Esophagus (tissue), 2 donors: ENCODE data around the gene CDC20. TPM values are rescaled to one million over a fixed set of nuclear protein-coding genes. Genes with fewer than 3 reads are reported as not detected.

Experiments
- H3K27ac ChIP-seq, 2 donors: one replicate each; pipeline ENCODE4 v1.5.1; 2013; ENCODE audit warnings: low read depth in 2 of 2, mild to moderate bottlenecking in 2 of 2, inconsistent platforms in 1 of 2, low read length in 1 of 2, moderate library complexity in 1 of 2
- H3K27me3 ChIP-seq, 2 donors: one replicate each; pipeline ENCODE4 v1.6.1; 2013; ENCODE audit warnings: low read length in 2 of 2, control low read depth in 1 of 2, mild to moderate bottlenecking in 1 of 2; ENCODE audit not compliant: insufficient read depth in 2 of 2, control insufficient read depth in 1 of 2
- H3K36me3 ChIP-seq, 2 donors: one replicate each; pipeline ENCODE4 v1.6.1; 2013; ENCODE audit warnings: low read length in 1 of 2; ENCODE audit not compliant: control insufficient read depth in 2 of 2, insufficient read depth in 2 of 2
- H3K4me1 ChIP-seq, 2 donors: one replicate each; pipeline ENCODE4 v1.6.1; 2013; ENCODE audit warnings: low read length in 1 of 2; ENCODE audit not compliant: control insufficient read depth in 2 of 2, insufficient read depth in 2 of 2
- H3K4me3 ChIP-seq, 2 donors: one replicate each; pipeline ENCODE4 v1.5.1; 2013; ENCODE audit warnings: low read length in 2 of 2, mild to moderate bottlenecking in 2 of 2, low read depth in 1 of 2, moderate library complexity in 1 of 2
- H3K9me3 ChIP-seq, 2 donors: one replicate each; pipeline ENCODE4 v1.6.1; 2013; ENCODE audit warnings: mild to moderate bottlenecking in 2 of 2, low read depth in 1 of 2, low read length in 1 of 2, moderate library complexity in 1 of 2; ENCODE audit not compliant: control insufficient read depth in 2 of 2, insufficient read depth in 1 of 2
- WGBS, 2 donors: extraction: QIAGEN DNeasy Blood & Tissue Kit; methylation state at CpG; one replicate each; pipeline ENCODE4 v1.1.7; 2013; 5-methylcytosine and 5-hydroxymethylcytosine counted together
- polyA plus RNA-seq, 2 donors: library from polyadenylated mRNA; stranded (reverse); fragments of 200-250 nt; gene quantifications; one replicate each; pipeline ENCODE4 v1.2.3, GENCODE V29; 2013
- donor health status: healthy with polysubstance abuse.
- donor health status: Bipolar disorder and iron deficiency.

Gene CDC20
- polyA plus RNA-seq, 2 donors: 33.1 to 42.8 TPM

DNA sequence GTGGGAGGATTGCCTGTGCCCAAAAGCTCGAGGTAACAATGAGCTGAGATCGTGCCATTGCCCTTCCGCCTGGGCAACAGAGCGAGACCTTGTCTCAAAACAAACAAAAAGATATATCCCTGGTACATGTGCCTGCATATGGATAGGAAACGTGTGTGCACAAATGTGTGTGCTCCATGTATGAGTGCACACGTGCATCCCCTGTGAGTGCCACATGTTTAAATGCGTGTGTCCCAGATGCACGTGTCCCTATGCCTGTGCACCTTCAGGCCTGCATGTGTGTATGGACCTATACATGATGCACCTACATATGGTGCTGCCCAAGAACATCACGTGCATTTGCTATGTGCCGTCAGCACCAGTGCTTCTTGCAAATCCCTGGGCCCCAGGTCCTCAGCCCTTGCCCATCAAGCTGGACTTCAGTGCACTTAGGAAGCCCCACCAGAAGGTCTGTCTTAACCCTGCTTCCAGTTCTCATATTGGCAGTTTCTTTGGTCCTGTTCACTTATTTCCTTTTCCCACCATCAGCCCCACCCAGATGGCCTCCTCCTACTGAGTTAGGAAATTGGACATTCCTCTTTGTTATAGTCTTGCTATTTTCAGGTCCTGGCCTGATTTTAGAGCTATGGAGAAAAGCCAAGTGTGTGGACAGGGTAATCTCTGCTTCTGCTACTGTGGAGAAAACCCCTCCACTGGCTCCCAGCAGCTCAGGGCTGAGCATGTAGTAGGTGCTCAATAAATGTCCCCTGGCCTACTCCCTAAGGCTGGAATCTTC, 42.6 kb upstream of the CDC20 start:
- WGBS, 2 donors: 87 to 92% methylated on average over 10 of the region's 10 CpGs

DNA sequence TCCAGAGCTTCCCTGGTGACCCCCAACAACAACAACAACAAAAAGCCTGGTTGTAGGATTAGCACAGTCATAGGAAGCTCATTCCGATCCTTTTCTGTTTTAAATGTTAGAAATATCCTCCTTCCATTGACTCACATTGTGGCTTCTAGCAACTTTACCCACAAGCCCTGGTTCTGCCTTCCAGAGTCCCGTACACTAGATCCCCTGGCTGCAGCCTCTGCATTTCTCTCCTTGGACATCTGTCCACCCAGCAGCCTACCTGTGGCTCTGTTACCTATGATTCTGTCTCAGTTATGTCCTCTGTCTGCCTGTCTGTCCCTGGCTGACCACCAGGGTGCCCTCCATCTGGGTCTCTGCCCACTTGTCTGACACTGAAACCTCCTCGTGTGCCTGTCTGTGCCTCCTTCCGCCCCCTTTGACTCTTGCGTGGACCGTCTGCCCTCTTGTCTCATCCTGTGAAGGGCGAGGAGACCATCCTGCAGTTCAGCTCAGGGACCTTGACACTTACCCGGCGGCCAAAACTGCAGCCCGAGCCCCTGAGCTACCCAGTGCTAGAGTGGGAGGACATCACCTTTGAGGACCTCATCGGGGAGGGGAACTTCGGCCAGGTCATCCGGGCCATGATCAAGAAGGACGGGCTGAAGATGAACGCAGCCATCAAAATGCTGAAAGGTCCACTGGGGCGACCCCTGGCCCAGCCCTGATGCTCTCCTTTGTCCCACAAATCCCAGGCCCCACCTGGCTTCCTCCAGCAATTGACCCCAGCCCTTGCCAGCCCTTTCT, 41.9 kb upstream of the CDC20 start:
- H3K36me3 ChIP-seq: no peaks in the 10 kb centered on the region

More for the DNA sequence above, 42.6 kb upstream of the CDC20 start:
- Histone ChIP-seq H3K9me3 (peaks cover 0 to 3% of the 10 kb centered on the region in 2 donors), H3K27me3 (no peaks in the 10 kb centered on the region), H3K4me3 (no peak overlapping the region), H3K4me1 (no peaks in the 10 kb centered on the region), H3K27ac (no peak overlapping the region), H3K36me3 (no peaks in the 10 kb centered on the region)

DNA sequence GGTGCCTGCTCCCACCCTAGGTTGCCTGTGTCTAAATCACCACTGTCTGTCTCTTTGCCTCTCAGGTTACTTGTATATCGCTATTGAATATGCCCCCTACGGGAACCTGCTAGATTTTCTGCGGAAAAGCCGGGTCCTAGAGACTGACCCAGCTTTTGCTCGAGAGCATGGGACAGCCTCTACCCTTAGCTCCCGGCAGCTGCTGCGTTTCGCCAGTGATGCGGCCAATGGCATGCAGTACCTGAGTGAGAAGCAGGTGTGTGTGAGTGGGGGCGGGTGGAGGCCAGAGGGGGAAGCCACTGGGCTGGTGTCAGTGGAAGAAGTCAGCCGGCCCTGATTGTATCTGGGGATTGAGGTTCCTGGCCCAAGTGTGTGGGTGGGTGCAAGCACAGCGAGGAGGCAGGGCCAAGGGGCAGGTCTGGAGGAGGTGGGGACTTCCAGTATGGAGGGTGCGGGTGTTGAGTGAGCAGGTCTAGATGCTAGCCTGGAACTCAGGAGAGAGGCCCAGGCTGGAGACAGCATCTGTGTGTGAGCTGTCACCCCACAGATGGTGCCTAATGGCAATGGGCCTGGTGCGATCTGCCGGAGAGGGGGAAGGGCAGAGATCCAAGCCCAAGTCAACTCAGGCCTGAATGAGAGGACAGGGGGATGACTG, 40.8 kb upstream of the CDC20 start:
- H3K4me3 ChIP-seq: no peak overlapping the region
- H3K4me1 ChIP-seq: no peaks in the 10 kb centered on the region
- H3K36me3 ChIP-seq: no peaks in the 10 kb centered on the region
- no peak overlapping the region for H3K27ac ChIP-seq
- no peaks in the 10 kb centered on the region for H3K9me3 ChIP-seq
- H3K27me3 ChIP-seq: no peaks in the 10 kb centered on the region
- WGBS, 2 donors: 82 to 84% methylated on average over 15 of the region's 15 CpGs

More for the DNA sequence above, 41.9 kb upstream of the CDC20 start:
- WGBS, 2 donors: 88% methylated on average over 16 of the region's 16 CpGs
- Histone ChIP-seq H3K9me3 (peaks cover 0 to 3% of the 10 kb centered on the region in 2 donors), H3K4me1 (no peaks in the 10 kb centered on the region), H3K27ac (no peak overlapping the region), H3K27me3 (no peaks in the 10 kb centered on the region), H3K4me3 (no peak overlapping the region)

DNA sequence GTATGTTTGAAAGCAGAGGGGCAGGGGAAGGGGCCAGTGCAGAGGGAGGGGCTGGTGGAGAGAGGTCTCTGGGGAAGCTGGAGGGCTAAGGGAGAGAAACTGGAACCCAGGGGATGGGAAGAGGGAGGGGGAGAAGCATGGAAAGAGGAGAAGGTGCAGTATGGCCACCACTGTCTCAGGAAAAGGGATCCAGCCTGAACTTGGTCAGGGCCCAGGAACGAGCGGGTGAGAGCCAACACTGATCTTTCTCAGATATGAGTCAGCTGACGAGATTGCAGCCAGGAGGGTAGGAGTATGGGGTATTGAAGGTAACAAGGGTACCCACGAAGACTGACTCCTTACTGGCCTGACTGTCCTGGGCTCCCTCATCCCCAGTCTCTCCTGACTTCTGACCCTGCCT, 40.0 kb upstream of the CDC20 start:
- 65 to 67% methylated on average over 4 of the region's 4 CpGs for WGBS, 2 donors
- Histone ChIP-seq H3K27ac (no peak overlapping the region), H3K9me3 (no peaks in the 10 kb centered on the region), H3K4me3 (no peak overlapping the region), H3K27me3 (no peaks in the 10 kb centered on the region), H3K4me1 (no peaks in the 10 kb centered on the region), H3K36me3 (no peaks in the 10 kb centered on the region)

DNA sequence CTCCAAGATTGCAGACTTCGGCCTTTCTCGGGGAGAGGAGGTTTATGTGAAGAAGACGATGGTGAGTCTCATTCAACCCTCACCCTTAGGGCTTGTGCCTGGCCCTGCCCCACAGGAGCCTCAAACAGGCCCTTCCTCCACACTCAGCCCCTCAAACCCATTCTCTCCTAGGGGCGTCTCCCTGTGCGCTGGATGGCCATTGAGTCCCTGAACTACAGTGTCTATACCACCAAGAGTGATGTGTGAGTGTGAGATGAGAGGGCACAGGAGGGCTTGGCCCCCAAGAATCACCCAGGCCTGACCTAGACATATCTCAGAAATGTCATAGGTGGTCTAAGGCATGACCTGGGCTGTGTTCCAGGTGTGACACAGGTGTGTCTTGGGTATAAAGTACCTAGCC, 39.5 kb upstream of the CDC20 start:
- H3K4me1 ChIP-seq: no peaks in the 10 kb centered on the region
- no peak overlapping the region for H3K4me3 ChIP-seq
- H3K9me3 ChIP-seq: no peaks in the 10 kb centered on the region
- no peaks in the 10 kb centered on the region for H3K27me3 ChIP-seq
- WGBS, 2 donors: 92 to 94% methylated on average over 5 of the region's 5 CpGs
- no peak overlapping the region for H3K27ac ChIP-seq
- no peaks in the 10 kb centered on the region for H3K36me3 ChIP-seq

DNA sequence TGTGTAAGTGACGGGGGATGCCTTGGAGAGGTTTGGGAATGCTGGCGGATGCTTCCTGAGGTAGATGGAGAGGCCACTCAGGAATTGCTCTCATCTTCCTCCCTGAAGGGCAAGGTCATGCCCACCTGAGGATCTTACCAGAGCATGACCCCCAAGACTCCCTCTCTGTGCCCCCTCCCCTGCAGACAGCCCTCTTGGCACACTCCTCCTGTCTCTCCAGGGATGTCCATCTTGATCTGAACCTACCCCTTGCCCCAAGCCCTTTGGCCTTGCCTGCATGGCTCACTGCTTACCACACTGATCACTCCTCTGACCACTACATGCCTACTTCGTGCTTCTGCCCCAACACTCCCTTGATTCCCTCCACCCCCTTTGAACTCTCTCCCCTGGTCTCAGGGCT, 39.0 kb upstream of the CDC20 start:
- Histone ChIP-seq H3K4me3 (no peak overlapping the region), H3K27ac (no peak overlapping the region), H3K9me3 (no peaks in the 10 kb centered on the region), H3K36me3 (no peaks in the 10 kb centered on the region), H3K4me1 (no peaks in the 10 kb centered on the region), H3K27me3 (no peaks in the 10 kb centered on the region)
- WGBS, 2 donors: 67 to 76% methylated on average over 3 of the region's 3 CpGs

DNA sequence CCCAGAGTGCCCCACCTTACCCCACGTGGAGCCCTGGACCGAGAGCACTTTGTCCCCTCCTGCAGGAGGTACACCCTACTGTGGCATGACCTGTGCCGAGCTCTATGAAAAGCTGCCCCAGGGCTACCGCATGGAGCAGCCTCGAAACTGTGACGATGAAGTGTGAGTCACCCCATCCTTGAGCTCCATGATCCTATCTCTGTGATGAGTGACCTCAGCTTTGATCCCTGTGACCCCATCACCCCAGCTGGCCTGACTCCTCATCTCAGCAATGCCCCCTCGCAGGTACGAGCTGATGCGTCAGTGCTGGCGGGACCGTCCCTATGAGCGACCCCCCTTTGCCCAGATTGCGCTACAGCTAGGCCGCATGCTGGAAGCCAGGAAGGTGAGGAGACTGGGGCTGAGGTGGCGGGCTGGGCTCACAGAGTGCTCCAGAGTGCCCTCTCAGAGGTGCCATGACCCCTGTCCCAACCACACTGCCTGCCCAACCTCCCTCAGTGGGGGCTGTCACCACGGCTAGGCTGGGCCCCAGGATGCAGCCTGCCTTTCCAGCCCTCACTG, 37.4 kb upstream of the CDC20 start:
- Histone ChIP-seq H3K9me3 (no peaks in the 10 kb centered on the region), H3K27ac (no peak overlapping the region), H3K36me3 (no peaks in the 10 kb centered on the region), H3K27me3 (no peaks in the 10 kb centered on the region), H3K4me1 (no peaks in the 10 kb centered on the region), H3K4me3 (no peak overlapping the region)
- WGBS, 2 donors: 91 to 93% methylated on average over 16 of the region's 16 CpGs

DNA sequence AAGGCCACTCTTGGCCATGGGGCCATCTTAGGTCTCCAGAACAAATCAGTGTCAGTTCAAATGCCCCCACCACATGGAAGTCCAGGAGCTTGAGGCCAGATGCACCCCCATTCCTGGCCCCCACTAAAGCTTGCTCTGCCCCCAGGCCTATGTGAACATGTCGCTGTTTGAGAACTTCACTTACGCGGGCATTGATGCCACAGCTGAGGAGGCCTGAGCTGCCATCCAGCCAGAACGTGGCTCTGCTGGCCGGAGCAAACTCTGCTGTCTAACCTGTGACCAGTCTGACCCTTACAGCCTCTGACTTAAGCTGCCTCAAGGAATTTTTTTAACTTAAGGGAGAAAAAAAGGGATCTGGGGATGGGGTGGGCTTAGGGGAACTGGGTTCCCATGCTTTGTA, 36.3 kb upstream of the CDC20 start:
- H3K4me1 ChIP-seq: no peaks in the 10 kb centered on the region
- H3K27ac ChIP-seq: no peak overlapping the region
- H3K27me3 ChIP-seq: no peaks in the 10 kb centered on the region
- H3K9me3 ChIP-seq: no peaks in the 10 kb centered on the region
- no peaks in the 10 kb centered on the region for H3K36me3 ChIP-seq
- 91 to 95% methylated on average over 5 of the region's 5 CpGs for WGBS, 2 donors
- H3K4me3 ChIP-seq: no peak overlapping the region

DNA sequence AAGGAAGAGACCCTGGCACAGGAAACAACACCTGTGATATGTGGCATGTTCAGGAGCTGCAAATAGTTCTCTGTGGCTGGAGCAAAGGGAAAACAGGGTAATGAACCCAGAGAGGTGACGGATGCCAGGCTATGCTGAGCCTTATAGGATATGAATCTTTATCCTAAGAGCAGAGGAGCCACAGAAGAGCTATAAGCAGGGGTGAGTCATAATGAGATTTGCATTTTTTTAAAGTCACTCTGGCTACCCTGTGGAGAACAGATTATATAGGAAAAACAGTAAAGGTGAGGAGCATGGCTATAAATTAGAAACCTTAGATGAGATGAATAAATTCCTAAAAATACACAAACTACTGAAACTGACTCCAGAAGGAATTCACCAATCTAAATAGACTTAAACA, 34.0 kb upstream of the CDC20 start:
- WGBS, 2 donors: 89 to 91% methylated on average over 1 of the region's 1 CpG
- no peaks in the 10 kb centered on the region for H3K36me3 ChIP-seq
- no peak overlapping the region for H3K27ac ChIP-seq
- H3K27me3 ChIP-seq: no peaks in the 10 kb centered on the region
- H3K4me3 ChIP-seq: no peak overlapping the region
- H3K9me3 ChIP-seq: peaks cover 2 to 3% of the 10 kb centered on the region in 2 donors
- H3K4me1 ChIP-seq: peaks cover 0 to 2% of the 10 kb centered on the region in 2 donors
